ENCODE data around the gene MAZ. TPM values are rescaled to one million over a fixed set of nuclear protein-coding genes. Genes with fewer than 3 reads are reported as not detected.

MAZ gene
- total RNA-seq, 1 donor from 2014 or later, result 120 TPM

GRCh38 chr16:29849505-29849904, 43.2 kb downstream of the MAZ start:
- Histone ChIP-seq H3K9ac (no peak overlapping the region), H3K27ac (no peak overlapping the region), H3K4me2 (no peak overlapping the region), H3K9me3 (ENCODE audit: low read depth) (no peaks in the 10 kb centered on the region), H2AFZ (replicated peaks) (peak overlapping the region; percentile 50), H3K4me1 (no peaks in the 10 kb centered on the region), H3K36me3 (no peaks in the 10 kb centered on the region), H3K27me3 (no peaks in the 10 kb centered on the region), H3K4me3 (no peak overlapping the region), H3K79me2 (ENCODE audit: low read depth) (no peaks in the 10 kb centered on the region), H3F3A (ENCODE audit: low read depth) (no peaks in the 10 kb centered on the region), H4K20me1 (ENCODE audit: low read depth) (no peaks in the 10 kb centered on the region)
- peak overlapping the region; percentile 8 for H3K4me3 Mint-ChIP-seq
- H3K4me1 Mint-ChIP-seq, result peaks cover 15% of the 10 kb centered on the region
- H3K27me3 Mint-ChIP-seq (ENCODE audit: insufficient read depth, low read depth), result peaks cover 9% of the 10 kb centered on the region
- H3K27ac Mint-ChIP-seq, result peak overlapping the region; percentile 83
- DNase-seq (ENCODE audit: low spot score), result peak; percentile 45
- H3K9me3 Mint-ChIP-seq, result no peaks in the 10 kb centered on the region
- TF ChIP-seq CTCF (IDR thresholded peaks at IDR 0.05), result no peak
- no peak for TF ChIP-seq EZH2phosphoT487 (IDR thresholded peaks at IDR 0.05)
- no peak for TF ChIP-seq EZH2 (IDR thresholded peaks at IDR 0.05)
- H3K36me3 Mint-ChIP-seq, result no peaks in the 10 kb centered on the region

- H3K9me3 ChIP-seq (ENCODE audit: low read depth), result no peaks in the 10 kb centered on the region
- H3K27me3 ChIP-seq, result no peaks in the 10 kb centered on the region
- no peak overlapping the region for H2AFZ ChIP-seq (replicated peaks)
These were observed 44.7 kb downstream of the MAZ start for GRCh38 chr16:29850998-29851397.

GRCh38 chr16:29852654-29853053, 46.3 kb downstream of the MAZ start:
- Histone ChIP-seq H2AFZ (replicated peaks) (no peak overlapping the region), H3K4me1 (no peaks in the 10 kb centered on the region), H3F3A (ENCODE audit: low read depth) (no peaks in the 10 kb centered on the region), H3K79me2 (ENCODE audit: low read depth) (no peaks in the 10 kb centered on the region), H4K20me1 (ENCODE audit: low read depth) (no peaks in the 10 kb centered on the region), H3K9me3 (ENCODE audit: low read depth) (no peaks in the 10 kb centered on the region), H3K9ac (no peak overlapping the region), H3K4me3 (no peak overlapping the region), H3K27ac (no peak overlapping the region), H3K36me3 (no peaks in the 10 kb centered on the region), H3K4me2 (no peak overlapping the region), H3K27me3 (no peaks in the 10 kb centered on the region)
- Mint-ChIP-seq H3K27me3 (ENCODE audit: insufficient read depth, low read depth) (peaks cover 3% of the 10 kb centered on the region), H3K4me3 (no peak overlapping the region), H3K36me3 (no peaks in the 10 kb centered on the region), H3K4me1 (peaks cover 15% of the 10 kb centered on the region), H3K27ac (no peak overlapping the region), H3K9me3 (no peaks in the 10 kb centered on the region)
- TF ChIP-seq EZH2 (IDR thresholded peaks at IDR 0.05), result no peak
- TF ChIP-seq CTCF (IDR thresholded peaks at IDR 0.05), result no peak
- TF ChIP-seq EZH2phosphoT487 (IDR thresholded peaks at IDR 0.05), result no peak
- DNase-seq (ENCODE audit: low spot score), result no peak

More at GRCh38 chr16:29850998-29851397, 44.7 kb downstream of the MAZ start:
- peaks cover 7% of the 10 kb centered on the region for H3K27me3 Mint-ChIP-seq (ENCODE audit: insufficient read depth, low read depth)
- H3K36me3 Mint-ChIP-seq, result no peaks in the 10 kb centered on the region
- Histone ChIP-seq H3K4me3 (no peak overlapping the region), H3K4me1 (no peaks in the 10 kb centered on the region), H3K79me2 (ENCODE audit: low read depth) (no peaks in the 10 kb centered on the region), H3F3A (ENCODE audit: low read depth) (no peaks in the 10 kb centered on the region), H4K20me1 (ENCODE audit: low read depth) (no peaks in the 10 kb centered on the region), H3K27ac (no peak overlapping the region), H3K4me2 (no peak overlapping the region), H3K9ac (no peak overlapping the region), H3K36me3 (no peaks in the 10 kb centered on the region)
- TF ChIP-seq EZH2phosphoT487 (IDR thresholded peaks at IDR 0.05) (no peak), EZH2 (IDR thresholded peaks at IDR 0.05) (no peak)
- no peak for DNase-seq (ENCODE audit: low spot score)
- H3K27ac Mint-ChIP-seq, result no peak overlapping the region
- no peak overlapping the region for H3K4me3 Mint-ChIP-seq
- H3K9me3 Mint-ChIP-seq, result no peaks in the 10 kb centered on the region
- peaks cover 15% of the 10 kb centered on the region for H3K4me1 Mint-ChIP-seq

GRCh38 chr16:29854520-29855100, 48.3 kb downstream of the MAZ start:
- no peak for TF ChIP-seq EZH2phosphoT487 (IDR thresholded peaks at IDR 0.05)
- no peak for TF ChIP-seq CTCF (IDR thresholded peaks at IDR 0.05)
- no peak for TF ChIP-seq EZH2 (IDR thresholded peaks at IDR 0.05)
- no peak overlapping the region for H3K27ac ChIP-seq
- no peak overlapping the region for H3K27ac Mint-ChIP-seq

More at GRCh38 chr16:29854520-29855100, 48.3 kb downstream of the MAZ start:
- Histone ChIP-seq H3K4me1 (no peaks in the 10 kb centered on the region), H3K9me3 (ENCODE audit: low read depth) (no peaks in the 10 kb centered on the region), H3K4me2 (no peak overlapping the region), H3K27me3 (no peaks in the 10 kb centered on the region), H3K79me2 (ENCODE audit: low read depth) (no peaks in the 10 kb centered on the region), H3K36me3 (no peaks in the 10 kb centered on the region), H3F3A (ENCODE audit: low read depth) (no peaks in the 10 kb centered on the region), H3K4me3 (no peak overlapping the region), H4K20me1 (ENCODE audit: low read depth) (no peaks in the 10 kb centered on the region), H2AFZ (replicated peaks) (no peak overlapping the region), H3K9ac (no peak overlapping the region)
- peaks cover 5% of the 10 kb centered on the region for H3K27me3 Mint-ChIP-seq (ENCODE audit: insufficient read depth, low read depth)
- no peaks in the 10 kb centered on the region for H3K9me3 Mint-ChIP-seq
- no peak for DNase-seq (ENCODE audit: low spot score)
- H3K4me1 Mint-ChIP-seq, result peaks cover 9% of the 10 kb centered on the region
- H3K4me3 Mint-ChIP-seq, result no peak overlapping the region
- H3K36me3 Mint-ChIP-seq, result peaks cover 3% of the 10 kb centered on the region
